Upper lobe of right lung (tissue), 1 donor: ENCODE results near the gene SLC51A. TPM values are rescaled to one million over a fixed set of nuclear protein-coding genes. Genes with fewer than 3 reads are reported as not detected.

Source experiments
- ATAC-seq: fragments of 200-7000 bp; cut with Tn5 transposase; one replicate; pipeline ENCODE4 v1.9.1; 2020; ENCODE audit warnings: mild to moderate bottlenecking, moderate library complexity
- DNase-seq: peaks from one replicate; pipeline ENCODE4 v3.0.0-alpha.2; 2020
- H3K27ac ChIP-seq: fragments of 200-600 bp; one replicate; pipeline ENCODE4 v1.8.0; 2022
- H3K27me3 ChIP-seq: fragments of 200-600 bp; one replicate; pipeline ENCODE4 v1.8.0; 2022; ENCODE audit warnings: mild to moderate bottlenecking
- H3K36me3 ChIP-seq: fragments of 200-600 bp; one replicate; pipeline ENCODE4 v1.8.0; 2022
- H3K4me1 ChIP-seq: fragments of 200-600 bp; one replicate; pipeline ENCODE4 v1.8.0; 2022
- H3K4me3 ChIP-seq: fragments of 200-600 bp; one replicate; pipeline ENCODE4 v1.8.0; 2022; ENCODE audit warnings: mild to moderate bottlenecking
- H3K9me3 ChIP-seq: fragments of 200-600 bp; one replicate; pipeline ENCODE4 v1.8.0; 2022
- CTCF ChIP-seq: fragments of 200-600 bp; IDR thresholded peaks from one replicate; pipeline ENCODE4 v1.8.0; 2022; ENCODE audit warnings: antibody characterized with exemption
- intact Hi-C: fragments of 100-400 bp; cut with DNase I; formaldehyde crosslinking; loops from one replicate; pipeline ENCODE4 v1.11.0; 2022
- total RNA-seq: library from RNA; stranded (reverse); fragmentation: NEBNext Ultra II Directional; extraction: Animal tissue kit (Norgen Biotek cat#: 25700); gene quantifications from one replicate; pipeline ENCODE4 v1.2.1, GENCODE V29; 2021
- donor health status: DM: no; HTN: yes; CAD: no; lungs with severe emphysema.

SLC51A gene
- total RNA-seq, 1 donor from 2014 or later, result not detected

GRCh38 chr3:196216681-196217211 lies 412 bp downstream of the SLC51A start:
- ATAC-seq, result no peak
- H3K4me3 ChIP-seq, result no peak overlapping the region
- intact Hi-C loops, result no loop called here

GRCh38 chr3:196217307-196218154 lies 1.2 kb downstream of the SLC51A start:
- H3K27me3 ChIP-seq, result peaks cover 6% of the 10 kb centered on the region
- no peaks in the 10 kb centered on the region for H3K36me3 ChIP-seq
- H3K27ac ChIP-seq, result no peak overlapping the region
- DNase-seq, result no peak
- no peak overlapping the region for H3K4me3 ChIP-seq
- TF ChIP-seq CTCF, result no peak
- ATAC-seq, result no peak
- H3K9me3 ChIP-seq, result no peaks in the 10 kb centered on the region
- intact Hi-C loops, result no loop called here
- H3K4me1 ChIP-seq, result peaks cover 5% of the 10 kb centered on the region

More at GRCh38 chr3:196216681-196217211, 412 bp downstream of the SLC51A start:
- no peak overlapping the region for H3K27ac ChIP-seq
- no peaks in the 10 kb centered on the region for H3K36me3 ChIP-seq
- H3K27me3 ChIP-seq, result peaks cover 6% of the 10 kb centered on the region
- peak; percentile 59 for DNase-seq
- H3K4me1 ChIP-seq, result peaks cover 5% of the 10 kb centered on the region
- H3K9me3 ChIP-seq, result no peaks in the 10 kb centered on the region
- no peak for TF ChIP-seq CTCF

GRCh38 chr3:196218155-196218712 lies 1.9 kb downstream of the SLC51A start:
- no peak for DNase-seq
- Histone ChIP-seq H3K36me3 (no peaks in the 10 kb centered on the region), H3K27me3 (peaks cover 6% of the 10 kb centered on the region), H3K9me3 (no peaks in the 10 kb centered on the region), H3K27ac (no peak overlapping the region), H3K4me3 (no peak overlapping the region), H3K4me1 (peaks cover 5% of the 10 kb centered on the region)
- TF ChIP-seq CTCF, result no peak
- intact Hi-C loops, result no loop called here
- ATAC-seq, result no peak

- H3K36me3 ChIP-seq, result no peaks in the 10 kb centered on the region
- peak overlapping the region; percentile 32 for H3K4me3 ChIP-seq
- no peak for TF ChIP-seq CTCF
- intact Hi-C loops, result no loop called here
- H3K27ac ChIP-seq, result no peak overlapping the region
- peaks cover 5% of the 10 kb centered on the region for H3K4me1 ChIP-seq
- ATAC-seq (peak; percentile 80), DNase-seq (peak; percentile 78)
- peaks cover 6% of the 10 kb centered on the region for H3K27me3 ChIP-seq
- H3K9me3 ChIP-seq, result no peaks in the 10 kb centered on the region
Measured at GRCh38 chr3:196219194-196219969, 3.0 kb downstream of the SLC51A start.

- Histone ChIP-seq H3K4me1 (peaks cover 5% of the 10 kb centered on the region), H3K27ac (no peak overlapping the region), H3K27me3 (peaks cover 6% of the 10 kb centered on the region)
Measured at GRCh38 chr3:196219970-196220311, 3.6 kb downstream of the SLC51A start.

More at GRCh38 chr3:196219970-196220311, 3.6 kb downstream of the SLC51A start:
- TF ChIP-seq CTCF, result no peak
- intact Hi-C loops, result no loop called here
- no peak for DNase-seq
- Histone ChIP-seq H3K4me3 (no peak overlapping the region), H3K36me3 (no peaks in the 10 kb centered on the region), H3K9me3 (no peaks in the 10 kb centered on the region)
- no peak for ATAC-seq
